Activated CD4-positive, alpha-beta memory T cell treated with anti-CD3 and anti-CD28 coated beads for 36 hours (primary cell): ENCODE data around the gene TCF15. TPM values are rescaled to one million over a fixed set of nuclear protein-coding genes. Genes with fewer than 3 reads are reported as not detected.

Source experiments
- CTCF ChIA-PET: fragments of 350-600 bp; sonication (Branson Sonifier 250); formaldehyde crosslinking; loops from one replicate; lab custom pipeline; 2021; ENCODE audit warnings: antibody characterized with exemption, inconsistent platforms; lab: Charles Lee
- POLR2A ChIA-PET: fragments of 350-600 bp; sonication (Branson Sonifier 250); formaldehyde crosslinking; loops from one replicate; lab custom pipeline; 2021; ENCODE audit warnings: antibody characterized with exemption; lab: Charles Lee
- DNase-seq: peaks from one replicate; pipeline ENCODE4 v3.0.0-alpha.2; 2020
- H3K27ac Mint-ChIP-seq: one replicate; pipeline ENCODE4 v1.8.0; 2021; ENCODE audit warnings: mixed read lengths
- H3K27me3 Mint-ChIP-seq: one replicate; pipeline ENCODE4 v1.8.0; 2021; ENCODE audit warnings: mixed read lengths
- H3K36me3 Mint-ChIP-seq: one replicate; pipeline ENCODE4 v1.8.0; 2021; ENCODE audit warnings: mixed read lengths
- H3K4me1 Mint-ChIP-seq: one replicate; pipeline ENCODE4 v1.8.0; 2021; ENCODE audit warnings: low read depth, mixed read lengths
- H3K4me3 Mint-ChIP-seq: one replicate; pipeline ENCODE4 v1.8.0; 2021; ENCODE audit warnings: mild to moderate bottlenecking, mixed read lengths
- H3K9me3 Mint-ChIP-seq: one replicate; pipeline ENCODE4 v1.8.0; 2021; ENCODE audit warnings: mixed read lengths
- intact Hi-C: fragments of 100-400 bp; cut with micrococcal nuclease; formaldehyde crosslinking; loops from one replicate; pipeline ENCODE4 v1.15.1; 2023
- total RNA-seq, 2 experiments: library from RNA; stranded (reverse); gene quantifications; one replicate each; pipeline ENCODE4 v1.2.3, GENCODE V29; 2021

Gene TCF15
- total RNA-seq, 2 experiments from 2014 or later, result not detected

DNA sequence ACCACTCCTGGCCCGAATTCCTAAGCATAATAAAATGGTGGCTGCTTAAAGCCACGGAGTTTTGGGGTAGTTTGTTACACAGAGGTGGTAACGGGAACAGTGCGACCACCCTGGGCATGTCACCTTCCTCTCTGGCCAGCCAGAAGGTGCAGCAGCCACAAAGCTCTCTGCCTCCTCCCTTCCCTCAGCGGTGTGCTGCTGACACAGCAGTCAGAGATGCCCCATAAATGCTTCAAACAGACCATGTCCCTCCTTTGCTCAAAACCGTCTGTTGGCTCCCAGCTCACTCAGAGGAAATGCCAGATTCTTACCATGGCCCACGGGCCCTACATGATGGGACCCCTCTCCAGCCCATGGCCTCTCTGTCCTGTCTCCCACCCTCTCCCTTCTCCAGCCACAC lies 12.1 kb upstream of the TCF15 start:
- no peaks in the 10 kb centered on the region for H3K36me3 Mint-ChIP-seq
- peaks cover 32% of the 10 kb centered on the region for H3K27me3 Mint-ChIP-seq
- H3K4me3 Mint-ChIP-seq, result no peak overlapping the region
- H3K4me1 Mint-ChIP-seq, result no peaks in the 10 kb centered on the region
- DNase-seq, result no peak
- intact Hi-C loops, result no loop called here
- ChIA-PET CTCF (no interaction called here), POLR2A (no interaction called here)
- H3K27ac Mint-ChIP-seq, result no peak overlapping the region
- H3K9me3 Mint-ChIP-seq, result peaks cover 8% of the 10 kb centered on the region

DNA sequence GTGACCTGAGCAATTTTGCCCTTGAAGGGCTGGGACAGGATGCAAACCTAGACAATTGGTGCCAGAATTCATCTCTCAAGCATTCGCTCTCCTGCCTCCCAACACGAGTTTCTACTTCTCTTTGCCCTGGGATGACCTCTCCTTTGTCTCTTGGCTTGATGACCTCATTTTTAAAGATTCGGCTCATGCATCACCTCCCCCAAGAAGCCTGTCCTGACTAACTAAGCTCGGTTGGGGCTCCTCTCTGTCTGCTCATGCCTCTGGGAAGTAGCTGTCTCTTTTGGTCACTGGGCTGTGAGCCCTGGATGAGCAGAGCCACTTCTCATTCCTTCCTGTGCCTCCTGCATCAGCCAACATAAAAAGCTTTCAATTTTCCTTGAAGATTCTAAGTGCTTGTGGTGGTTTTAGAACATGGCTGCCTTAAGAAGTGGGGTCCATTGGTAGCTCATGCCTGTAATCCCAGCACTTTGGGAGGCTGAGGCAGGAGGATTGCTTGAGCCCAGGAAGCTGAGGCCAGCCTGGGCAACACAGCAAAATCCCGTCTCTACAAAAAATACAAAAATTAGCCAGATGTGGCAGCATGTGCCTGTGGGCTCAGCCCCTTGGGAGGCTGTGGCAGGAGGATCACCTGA lies 11.1 kb upstream of the TCF15 start:
- Mint-ChIP-seq H3K27ac (no peak overlapping the region), H3K4me3 (no peak overlapping the region), H3K36me3 (no peaks in the 10 kb centered on the region), H3K4me1 (no peaks in the 10 kb centered on the region), H3K27me3 (peaks cover 32% of the 10 kb centered on the region), H3K9me3 (peaks cover 8% of the 10 kb centered on the region)
- ChIA-PET POLR2A (no interaction called here), CTCF (interaction anchor here (0.7 to 4.1 kb wide), 2 partner anchors 24 to 60 kb away, joined by 3 to 15 read pairs; no protein-coding TSS in a partner anchor)
- intact Hi-C loops, result no loop called here
- DNase-seq, result no peak

DNA sequence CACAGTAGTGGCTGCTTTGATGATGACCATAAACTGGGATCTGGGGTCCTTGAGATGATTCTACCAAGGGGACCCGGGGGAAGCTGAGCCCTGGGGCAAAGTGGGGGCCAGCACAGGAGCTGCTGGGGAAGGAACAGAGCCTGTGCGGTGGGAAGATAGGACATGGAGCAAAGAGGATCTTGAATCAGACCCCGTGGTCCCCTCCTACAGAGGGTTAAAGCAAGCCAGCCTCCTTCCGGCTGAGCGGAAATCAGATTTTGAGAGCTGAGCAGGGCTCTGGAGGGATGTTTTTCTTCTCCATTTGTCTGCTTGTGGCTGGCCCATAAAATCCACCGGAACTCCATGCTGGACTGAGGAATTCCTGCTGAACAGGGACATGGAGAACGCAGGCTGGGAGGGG lies 10.1 kb upstream of the TCF15 start:
- Mint-ChIP-seq H3K4me3 (no peak overlapping the region), H3K27ac (no peak overlapping the region)

DNA sequence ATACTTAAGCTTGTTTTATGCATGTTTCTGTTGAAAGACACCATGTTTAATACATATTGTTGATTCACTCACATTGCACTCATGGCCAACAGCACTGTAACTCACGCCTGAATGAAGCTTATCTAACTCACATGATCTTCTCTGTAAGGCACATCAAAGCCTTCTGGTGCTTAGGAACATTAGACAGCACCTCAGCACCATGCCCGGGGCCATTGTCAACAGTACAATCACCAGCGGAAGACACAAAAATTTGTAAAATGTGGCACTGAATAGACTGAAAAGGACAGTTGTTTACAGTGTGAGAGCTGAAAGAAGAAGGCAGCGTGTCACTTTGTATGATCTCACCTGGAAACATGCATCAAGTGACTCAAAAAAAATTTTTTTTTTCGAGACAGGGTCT lies 8.9 kb upstream of the TCF15 start:
- peaks cover 41% of the 10 kb centered on the region for H3K27me3 Mint-ChIP-seq

More for the DNA sequence above, 10.1 kb upstream of the TCF15 start:
- intact Hi-C loops, result no loop called here
- Mint-ChIP-seq H3K27me3 (peaks cover 36% of the 10 kb centered on the region), H3K36me3 (no peaks in the 10 kb centered on the region), H3K4me1 (no peaks in the 10 kb centered on the region), H3K9me3 (peaks cover 8% of the 10 kb centered on the region)
- no peak for DNase-seq
- ChIA-PET CTCF (interaction anchor here (4.1 kb wide), 1 partner anchor 25 kb away, joined by 15 read pairs; no protein-coding TSS in a partner anchor), POLR2A (no interaction called here)

DNA sequence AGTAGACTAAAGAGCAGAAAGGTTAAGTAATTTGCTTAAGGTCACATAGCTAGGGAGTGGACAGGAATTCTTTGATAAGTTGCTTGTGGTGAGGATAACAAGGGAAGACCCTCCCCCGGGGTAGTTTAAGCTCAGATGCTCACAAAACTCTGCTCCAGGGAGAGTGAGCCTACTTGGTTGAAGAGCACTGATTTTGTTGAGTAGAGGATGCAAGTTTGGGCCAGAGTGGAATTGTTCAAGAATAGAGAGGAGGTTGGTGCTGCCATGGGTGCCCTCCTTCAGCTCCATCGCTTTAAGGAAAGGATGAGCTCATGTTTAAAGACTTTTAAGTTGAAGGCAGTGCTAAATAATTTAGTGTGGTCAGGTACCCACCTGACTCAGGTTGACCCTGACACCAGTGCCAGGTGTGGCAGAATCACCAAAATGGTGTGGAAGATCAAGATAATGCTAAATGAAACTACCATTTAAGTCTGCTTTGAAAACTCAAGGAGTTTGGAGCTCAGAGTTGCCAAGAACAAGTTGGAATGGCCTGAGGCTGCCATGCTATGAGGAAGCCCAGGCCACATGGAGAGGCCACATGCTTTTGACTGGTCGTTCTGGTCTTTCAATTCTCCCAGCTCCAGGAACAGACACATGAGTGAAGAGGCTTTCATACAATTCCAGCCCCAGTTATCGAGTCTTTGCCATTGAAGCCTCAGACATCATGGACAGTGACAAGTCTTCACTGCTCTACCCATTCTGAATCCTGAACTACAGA lies 8.0 kb upstream of the TCF15 start:
- POLR2A ChIA-PET, result no interaction called here
- no peak for DNase-seq
- H3K27me3 Mint-ChIP-seq, result peaks cover 40% of the 10 kb centered on the region
- H3K9me3 Mint-ChIP-seq, result peaks cover 8% of the 10 kb centered on the region
- intact Hi-C loops, result no loop called here
- H3K4me1 Mint-ChIP-seq, result no peaks in the 10 kb centered on the region
- H3K4me3 Mint-ChIP-seq, result no peak overlapping the region
- H3K27ac Mint-ChIP-seq, result no peak overlapping the region
- no peaks in the 10 kb centered on the region for H3K36me3 Mint-ChIP-seq
- CTCF ChIA-PET, result interaction anchor here (1.1 to 4.1 kb wide), 4 partner anchors 27 to 143 kb away, joined by 3 to 15 read pairs (median 3); no protein-coding TSS in a partner anchor

More for the DNA sequence above, 8.9 kb upstream of the TCF15 start:
- Mint-ChIP-seq H3K27ac (no peak overlapping the region), H3K36me3 (no peaks in the 10 kb centered on the region), H3K4me1 (no peaks in the 10 kb centered on the region), H3K9me3 (peaks cover 8% of the 10 kb centered on the region), H3K4me3 (no peak overlapping the region)
- ChIA-PET CTCF (interaction anchor here (1.1 to 4.1 kb wide), 3 partner anchors 26 to 57 kb away, joined by 3 to 15 read pairs (median 3); no protein-coding TSS in a partner anchor), POLR2A (no interaction called here)
- DNase-seq, result no peak
- intact Hi-C loops, result no loop called here

GRCh38 chr20:615514-615913 lies 5.4 kb upstream of the TCF15 start:
- Mint-ChIP-seq H3K9me3 (peaks cover 8% of the 10 kb centered on the region), H3K4me1 (peaks cover 11% of the 10 kb centered on the region), H3K4me3 (no peak overlapping the region), H3K36me3 (no peaks in the 10 kb centered on the region), H3K27me3 (peaks cover 47% of the 10 kb centered on the region), H3K27ac (no peak overlapping the region)
- POLR2A ChIA-PET, result no interaction called here
- intact Hi-C loops, result no loop called here
- CTCF ChIA-PET, result no interaction called here
- DNase-seq, result no peak

DNA sequence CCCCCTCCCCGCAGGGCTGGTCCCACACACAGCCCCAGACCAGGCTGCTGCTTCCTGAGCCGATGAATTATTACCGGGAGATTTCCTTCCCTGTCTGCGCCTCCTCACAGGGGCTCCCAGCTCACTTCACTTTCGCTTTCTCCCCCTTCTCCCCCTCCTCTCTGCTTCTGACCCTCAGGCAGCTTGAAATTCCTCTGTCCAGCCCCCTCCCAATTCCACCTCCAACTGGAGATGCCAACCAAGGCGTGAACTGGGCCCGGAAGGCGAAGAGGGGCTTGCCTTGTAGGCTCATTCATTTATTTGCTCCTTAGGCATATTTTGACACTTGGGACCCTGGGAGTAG lies 1.7 kb upstream of the TCF15 start:
- H3K27ac Mint-ChIP-seq, result no peak overlapping the region
- no peak overlapping the region for H3K4me3 Mint-ChIP-seq
- no peaks in the 10 kb centered on the region for H3K9me3 Mint-ChIP-seq
- ChIA-PET POLR2A (no interaction called here), CTCF (interaction anchor here (3.4 kb wide), 1 partner anchor 33 kb away, joined by 13 read pairs; no protein-coding TSS in a partner anchor)
- intact Hi-C loops, result loop anchor here (5.0 kb wide), 1 partner anchor 35 kb away; no protein-coding TSS in a partner anchor
- H3K27me3 Mint-ChIP-seq, result peaks cover 49% of the 10 kb centered on the region
- H3K36me3 Mint-ChIP-seq, result no peaks in the 10 kb centered on the region
- DNase-seq, result no peak
- peaks cover 12% of the 10 kb centered on the region for H3K4me1 Mint-ChIP-seq

- H3K27me3 Mint-ChIP-seq, result peaks cover 49% of the 10 kb centered on the region
These were observed 1.1 kb upstream of the TCF15 start for GRCh38 chr20:611047-611842.

GRCh38 chr20:609371-609964 lies 641 bp downstream of the TCF15 start:
- ChIA-PET POLR2A (no interaction called here), CTCF (no interaction called here)
- DNase-seq, result no peak
- peaks cover 47% of the 10 kb centered on the region for H3K27me3 Mint-ChIP-seq
- peaks cover 12% of the 10 kb centered on the region for H3K4me1 Mint-ChIP-seq
- H3K36me3 Mint-ChIP-seq, result no peaks in the 10 kb centered on the region
- H3K9me3 Mint-ChIP-seq, result no peaks in the 10 kb centered on the region
- no peak overlapping the region for H3K27ac Mint-ChIP-seq
- H3K4me3 Mint-ChIP-seq, result no peak overlapping the region
- intact Hi-C loops, result no loop called here

More at GRCh38 chr20:611047-611842, 1.1 kb upstream of the TCF15 start:
- H3K4me1 Mint-ChIP-seq, result peaks cover 12% of the 10 kb centered on the region
- H3K4me3 Mint-ChIP-seq, result no peak overlapping the region
- ChIA-PET CTCF (interaction anchor here (3.4 kb wide), 1 partner anchor 34 kb away, joined by 13 read pairs; no protein-coding TSS in a partner anchor), POLR2A (no interaction called here)
- H3K27ac Mint-ChIP-seq, result no peak overlapping the region
- DNase-seq, result no peak
- no peaks in the 10 kb centered on the region for H3K36me3 Mint-ChIP-seq
- no peaks in the 10 kb centered on the region for H3K9me3 Mint-ChIP-seq
- intact Hi-C loops, result loop anchor here (5.0 kb wide), 1 partner anchor 36 kb away; no protein-coding TSS in a partner anchor

DNA sequence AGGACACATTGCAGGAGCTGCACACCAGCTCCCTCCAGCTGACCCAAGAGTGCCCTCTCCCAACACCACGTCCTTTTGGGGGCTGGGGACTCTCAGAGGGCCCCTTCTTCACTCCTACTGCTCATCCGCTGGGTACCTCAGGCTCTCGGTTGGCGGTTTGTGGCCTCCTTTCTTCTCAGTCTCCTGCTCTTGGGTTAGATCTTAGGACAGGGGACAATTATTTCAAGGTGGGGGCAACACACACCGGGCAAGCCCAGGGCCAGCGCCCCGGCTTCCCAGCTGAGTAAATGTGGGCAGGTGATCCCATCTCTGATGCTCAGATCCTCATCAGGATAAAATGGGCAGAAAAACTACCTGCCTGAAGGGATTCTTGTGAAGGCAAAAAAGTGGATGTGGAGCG lies 1.1 kb downstream of the TCF15 start:
- Mint-ChIP-seq H3K27ac (no peak overlapping the region), H3K36me3 (no peaks in the 10 kb centered on the region), H3K27me3 (peaks cover 45% of the 10 kb centered on the region), H3K4me1 (peaks cover 12% of the 10 kb centered on the region), H3K9me3 (no peaks in the 10 kb centered on the region), H3K4me3 (no peak overlapping the region)
- ChIA-PET CTCF (no interaction called here), POLR2A (no interaction called here)
- no peak for DNase-seq
- intact Hi-C loops, result no loop called here

- Mint-ChIP-seq H3K36me3 (no peaks in the 10 kb centered on the region), H3K27me3 (peaks cover 38% of the 10 kb centered on the region), H3K4me1 (peaks cover 12% of the 10 kb centered on the region), H3K4me3 (no peak overlapping the region), H3K27ac (no peak overlapping the region), H3K9me3 (no peaks in the 10 kb centered on the region)
- POLR2A ChIA-PET, result no interaction called here
- intact Hi-C loops, result no loop called here
- CTCF ChIA-PET, result interaction anchor here (1.1 kb wide), 1 partner anchor 41 kb away, joined by 3 read pairs; no protein-coding TSS in a partner anchor
- no peak for DNase-seq
These were observed 2.6 kb downstream of the TCF15 start for GRCh38 chr20:607476-607875.
